Measurements from ENCODE around the gene PPIB.
"Not testable (repeated sequence)": the region's sequence is repeated elsewhere in the genome, so short reads cannot be mapped to it uniquely, and the experiment has no call there.

Gene PPIB

GRCh38 chr15:64137226-64137833, 25.5 kb downstream of the PPIB start:
- FAIRE-seq = no peak

- FAIRE-seq = no peak
Observed at GRCh38 chr15:64136347-64136746, 26.5 kb downstream of the PPIB start.

- no peak for FAIRE-seq
Observed at GRCh38 chr15:64134345-64134829, 28.4 kb downstream of the PPIB start.

- no peak for FAIRE-seq
Observed at GRCh38 chr15:64133623-64134344, 29.0 kb downstream of the PPIB start.

DNA sequence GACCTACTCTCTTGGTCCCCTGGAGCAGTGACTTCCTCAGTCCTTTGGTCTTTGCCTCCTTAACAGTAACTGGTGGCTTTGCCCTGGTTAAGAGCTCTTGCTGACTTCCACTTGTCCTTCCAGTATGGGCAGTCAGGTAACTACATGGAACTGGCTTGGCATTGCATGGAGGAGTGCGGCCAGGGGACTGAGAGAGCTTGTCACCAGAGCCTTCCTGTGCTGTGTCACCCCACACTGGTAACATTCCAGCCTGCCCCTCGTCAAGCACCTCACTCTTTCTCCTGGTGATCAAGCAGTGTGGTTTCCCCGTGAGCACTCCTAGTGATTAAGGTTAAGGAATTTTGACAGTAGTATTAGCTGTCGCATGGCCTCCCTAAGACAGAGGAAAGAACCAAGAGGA, 30.6 kb downstream of the PPIB start:
- no peak for FAIRE-seq

DNA sequence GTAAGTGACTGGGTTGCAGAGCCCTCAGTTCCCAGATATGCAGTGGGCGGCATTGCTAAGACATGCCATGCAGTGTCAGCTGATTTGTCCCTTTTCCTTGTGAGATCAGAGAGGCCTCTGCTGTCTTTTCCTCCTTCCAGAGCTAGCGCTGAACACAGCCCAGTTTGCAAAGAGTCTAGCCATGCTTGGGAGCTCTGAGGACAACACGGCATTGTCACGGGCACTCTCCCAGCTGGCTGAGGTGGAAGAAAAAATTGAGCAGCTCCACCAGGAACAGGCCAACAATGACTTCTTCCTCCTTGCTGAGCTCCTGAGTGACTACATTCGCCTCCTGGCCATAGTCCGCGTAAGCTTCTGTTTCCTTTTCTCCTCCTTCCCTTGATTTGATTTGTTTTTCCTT, 31.3 kb downstream of the PPIB start:
- no peak for FAIRE-seq

GRCh38 chr15:64130159-64130558, 32.7 kb downstream of the PPIB start:
- no peak for FAIRE-seq

DNA sequence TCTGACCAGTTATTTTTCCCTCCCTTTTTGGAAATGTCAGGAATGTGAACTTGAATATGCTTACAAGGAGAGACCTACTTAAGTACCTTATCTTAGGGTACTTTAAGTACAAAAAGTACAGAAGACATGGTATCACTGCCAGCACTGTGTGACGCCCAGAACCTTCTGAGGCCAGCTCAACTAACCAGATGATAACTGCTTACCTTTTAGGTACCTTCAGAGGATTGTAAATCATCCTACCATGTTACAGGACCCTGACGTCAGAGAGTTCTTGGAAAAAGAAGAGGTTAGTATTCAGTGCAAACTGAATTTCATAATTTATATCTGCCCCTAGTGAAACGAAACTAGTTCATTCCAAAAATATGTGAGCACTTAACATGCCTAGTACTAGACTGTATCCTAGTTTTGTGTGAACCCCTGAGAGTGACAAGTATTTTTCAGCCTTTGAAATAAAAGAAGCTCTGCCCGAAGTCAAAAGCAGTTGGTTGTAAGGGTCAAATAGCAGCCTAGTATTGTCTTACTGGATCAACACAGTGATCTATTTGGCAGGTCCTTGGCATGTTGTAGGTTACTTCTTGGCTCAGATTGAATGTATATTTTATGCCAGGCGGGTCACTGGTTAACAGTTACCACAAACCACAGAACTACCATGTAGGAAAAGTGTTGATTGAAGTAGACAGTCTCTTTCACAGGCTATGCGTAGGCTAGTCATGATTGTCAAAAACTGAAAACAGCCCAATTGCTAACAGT, 35.1 kb downstream of the PPIB start:
- FAIRE-seq = no peak

GRCh38 chr15:64125978-64126377, 36.8 kb downstream of the PPIB start:
- FAIRE-seq = no peak

DNA sequence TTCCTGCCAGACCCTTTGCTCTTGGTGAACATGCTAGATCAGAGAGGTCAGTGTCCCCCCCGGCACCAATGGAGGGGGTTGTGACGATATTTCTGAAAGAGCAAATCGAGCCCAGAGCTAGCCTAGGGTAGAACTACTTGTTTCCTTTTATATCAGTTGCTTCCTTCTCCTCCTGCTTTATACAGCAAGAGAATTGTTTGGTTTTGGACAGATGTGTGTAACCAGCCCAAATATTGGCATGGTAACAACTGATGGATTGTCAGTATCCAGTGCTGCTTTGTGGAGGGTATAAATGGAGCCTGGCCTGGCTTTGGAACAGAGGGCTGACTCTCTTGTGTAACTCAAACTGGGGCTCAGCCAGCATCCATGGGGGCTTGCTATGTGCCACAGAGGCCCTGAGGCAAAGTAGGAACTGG, 39.9 kb downstream of the PPIB start:
- FAIRE-seq = no peak

GRCh38 chr15:64122444-64122843, 40.4 kb downstream of the PPIB start:
- no peak for FAIRE-seq

- no peak for FAIRE-seq
Observed at GRCh38 chr15:64121614-64122013, 41.2 kb downstream of the PPIB start.

DNA sequence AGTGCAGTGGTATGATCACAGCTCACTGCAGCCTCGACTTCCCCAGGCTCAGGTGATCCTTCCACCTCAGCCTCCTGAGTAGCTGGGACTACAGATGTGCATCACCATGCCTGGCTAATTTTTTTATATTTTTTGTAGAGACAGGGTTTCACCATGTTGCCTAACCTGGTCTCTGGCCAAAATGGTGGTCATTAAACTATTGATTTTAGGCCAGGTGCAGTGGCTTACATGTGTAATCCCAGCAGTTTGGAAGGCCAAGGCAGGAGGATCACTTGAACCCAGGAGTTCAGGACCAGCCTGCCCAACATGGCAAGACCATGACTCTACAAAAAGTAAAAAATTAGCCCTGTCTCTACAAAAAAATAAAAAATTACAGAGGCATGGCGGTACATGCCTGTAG, 42.5 kb downstream of the PPIB start:
- not testable (repeated sequence) for FAIRE-seq

DNA sequence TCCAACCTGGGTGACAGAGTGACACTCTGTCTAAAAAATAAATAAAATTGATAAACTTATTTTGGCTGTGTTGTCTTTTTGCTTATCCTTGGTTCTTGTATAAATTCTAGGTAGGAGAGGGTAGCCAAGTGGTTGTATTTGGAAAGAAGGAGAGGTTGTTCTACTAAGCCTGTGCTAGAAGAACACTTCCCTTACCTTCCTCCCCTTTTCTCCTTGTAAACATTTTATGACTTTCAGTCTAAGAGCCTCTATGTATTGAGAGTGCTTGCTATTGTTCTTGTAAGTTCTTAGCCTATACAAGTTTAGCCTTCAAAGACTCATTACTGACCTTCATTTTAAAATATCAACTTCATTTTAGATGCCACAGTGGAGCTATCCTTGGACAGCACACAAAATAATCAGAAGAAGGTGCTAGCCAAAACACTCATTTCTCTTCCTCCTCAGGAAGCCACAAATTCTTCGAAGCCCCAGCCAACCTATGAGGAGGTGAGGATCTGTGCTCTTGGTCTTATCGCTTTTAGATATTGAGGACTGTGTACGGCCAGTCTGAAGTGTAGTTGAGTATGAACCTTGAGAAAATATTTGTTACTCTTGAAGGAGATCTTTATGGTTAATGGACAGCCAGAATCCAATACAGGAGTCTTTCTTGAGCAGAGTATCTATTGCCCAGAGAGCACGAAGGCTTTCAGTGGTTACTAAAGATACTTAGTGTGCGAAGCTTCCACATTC, 44.9 kb downstream of the PPIB start:
- FAIRE-seq = no peak

GRCh38 chr15:64112904-64113303, 49.9 kb downstream of the PPIB start:
- FAIRE-seq = no peak

- no peak for FAIRE-seq
Observed at GRCh38 chr15:64112073-64112772, 50.6 kb downstream of the PPIB start.

DNA sequence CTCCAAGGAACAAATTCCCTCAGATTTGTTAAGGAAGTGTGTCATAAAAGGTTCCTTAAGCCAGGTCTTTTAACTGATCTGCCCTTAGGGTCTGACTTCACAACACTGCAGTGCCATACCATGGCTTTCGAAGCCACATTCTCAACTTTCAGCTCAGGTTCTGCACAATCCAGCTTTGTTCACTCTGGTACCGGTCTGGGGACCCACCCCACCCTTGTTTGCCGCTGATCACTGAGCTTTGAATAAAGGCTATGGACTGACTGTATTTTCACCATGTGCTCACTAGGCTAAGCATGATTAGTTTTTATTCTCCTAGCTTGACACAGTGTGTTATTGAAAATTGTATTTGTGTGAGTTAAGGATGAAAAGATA, 51.2 kb downstream of the PPIB start:
- FAIRE-seq = no peak

DNA sequence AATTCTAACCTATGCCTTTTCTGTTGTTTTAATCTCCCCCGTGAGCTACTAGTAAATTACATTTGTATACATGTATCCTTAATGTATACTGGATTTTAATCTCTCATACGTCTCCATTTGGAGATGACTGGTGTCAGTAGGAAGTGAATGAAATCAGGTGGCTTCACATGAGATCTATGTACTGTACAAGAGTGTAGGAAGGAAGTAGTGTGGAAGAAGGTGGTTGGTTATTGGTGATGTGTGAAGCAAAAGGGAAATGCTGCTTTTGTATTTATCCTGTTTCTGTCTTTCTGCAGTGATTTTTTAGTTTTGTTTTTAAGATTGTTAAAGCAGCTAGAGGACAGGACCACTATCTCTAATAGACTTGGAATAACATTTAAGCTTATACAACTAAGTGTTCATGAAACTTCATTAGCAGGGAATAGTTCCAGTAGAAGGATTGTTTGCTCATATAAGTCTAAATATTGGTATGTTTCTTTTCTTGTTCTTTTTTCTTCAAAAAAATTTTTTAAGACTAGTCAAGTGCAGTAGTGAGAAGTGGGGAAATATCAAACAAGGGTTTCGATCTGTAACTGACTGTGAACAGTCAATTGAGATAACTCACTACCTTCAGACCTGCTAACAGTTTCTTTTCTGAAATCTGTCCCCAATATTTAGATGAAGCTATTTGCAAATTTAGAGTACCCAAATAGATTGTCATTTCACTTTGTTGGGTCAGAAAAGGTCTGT, 51.7 kb downstream of the PPIB start:
- no peak for FAIRE-seq

DNA sequence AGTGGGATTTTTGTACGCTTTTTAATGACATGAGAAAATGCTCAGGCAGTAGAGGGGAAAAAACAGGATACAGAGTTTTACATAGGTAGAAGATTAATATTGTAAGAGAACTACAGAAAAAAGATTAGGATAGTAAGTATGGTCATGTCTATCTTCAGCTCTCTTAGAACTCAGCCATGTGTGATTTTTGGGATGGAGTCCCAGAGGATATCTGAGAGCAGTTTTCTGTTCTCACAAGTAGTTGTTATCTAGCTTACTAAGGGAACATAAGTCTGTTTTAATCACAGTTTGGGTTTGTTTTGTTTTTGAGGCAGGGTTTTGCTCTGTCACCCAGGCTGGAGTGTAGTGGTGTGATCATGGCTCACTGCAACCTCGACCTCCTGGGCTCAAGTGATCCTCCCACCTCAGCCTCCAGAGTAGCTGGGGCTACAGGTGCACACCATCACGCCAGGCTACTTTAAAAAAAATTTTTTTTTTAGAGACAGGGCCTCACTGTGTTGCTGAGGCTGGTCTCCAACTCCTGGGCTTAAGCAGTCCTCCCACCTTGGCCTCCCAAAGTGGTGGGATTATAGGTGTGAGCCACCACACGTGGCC, 52.6 kb downstream of the PPIB start:
- FAIRE-seq = not testable (repeated sequence)

DNA sequence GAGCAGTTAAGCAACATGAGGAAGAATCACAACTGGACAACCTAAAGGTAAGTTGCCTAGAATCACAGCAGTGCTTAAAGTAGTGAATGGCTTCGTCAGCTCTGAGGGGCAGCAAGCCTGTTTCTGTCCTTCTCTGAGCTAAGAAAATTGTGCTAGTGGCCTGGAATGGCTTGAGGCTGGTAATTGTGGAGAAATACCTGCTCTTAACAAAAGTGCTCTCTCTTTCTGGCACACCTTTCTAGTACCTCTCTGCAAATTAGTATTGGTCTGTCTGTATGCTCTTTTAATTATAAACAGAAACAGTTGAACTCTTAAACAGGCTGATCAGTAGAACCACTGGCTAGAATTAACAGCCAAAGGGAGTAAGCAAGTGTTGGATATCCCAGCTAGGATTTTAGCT, 55.5 kb downstream of the PPIB start:
- no peak for FAIRE-seq
